ENCODE measurements around the gene SCCPDH. TPM values are rescaled to one million over a fixed set of nuclear protein-coding genes. Genes with fewer than 3 reads are reported as not detected.

SCCPDH gene
- total and polyA plus RNA-seq, 2 experiments from 2014 or later = 44.2 to 44.8 TPM

DNA sequence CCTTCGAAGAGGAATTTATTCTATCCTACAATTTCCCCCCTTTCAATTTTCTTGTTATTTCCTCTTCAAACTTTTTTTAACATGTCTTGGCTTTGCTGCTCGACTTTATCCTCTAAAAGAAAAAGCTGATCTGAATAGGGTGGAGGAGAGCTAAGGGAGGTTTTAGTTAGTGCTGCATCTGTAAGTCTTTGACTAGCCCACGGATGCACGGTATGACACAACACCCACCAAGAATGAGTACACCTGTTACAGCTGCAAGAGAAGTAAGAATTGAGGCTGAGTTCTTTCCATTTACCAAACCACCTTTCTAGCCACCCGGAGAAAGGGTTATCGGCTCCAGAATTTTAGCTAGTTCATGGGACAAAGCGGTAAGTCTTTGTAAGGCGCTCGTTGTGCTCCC, 23.8 kb downstream of the SCCPDH start:
- Histone ChIP-seq H3K9me3 (ENCODE audit: low read depth) (no peaks in the 10 kb centered on the region), H3K4me3 (no peak overlapping the region), H3K27ac (no peak overlapping the region), H2AFZ (no peak overlapping the region), H3K4me1 (ENCODE audit: insufficient read depth) (no peaks in the 10 kb centered on the region), H3K27me3 (no peaks in the 10 kb centered on the region), H4K20me1 (ENCODE audit: insufficient read depth, poor library complexity, severe bottlenecking) (no peaks in the 10 kb centered on the region), H3K36me3 (replicated peaks; ENCODE audit: insufficient read depth, low read depth) (no peaks in the 10 kb centered on the region), H3K79me2 (no peaks in the 10 kb centered on the region), H3K4me2 (no peak overlapping the region), H3K9me2 (replicated peaks; ENCODE audit: insufficient read depth) (no peaks in the 10 kb centered on the region)
- TF ChIP-seq, protein P1, sequence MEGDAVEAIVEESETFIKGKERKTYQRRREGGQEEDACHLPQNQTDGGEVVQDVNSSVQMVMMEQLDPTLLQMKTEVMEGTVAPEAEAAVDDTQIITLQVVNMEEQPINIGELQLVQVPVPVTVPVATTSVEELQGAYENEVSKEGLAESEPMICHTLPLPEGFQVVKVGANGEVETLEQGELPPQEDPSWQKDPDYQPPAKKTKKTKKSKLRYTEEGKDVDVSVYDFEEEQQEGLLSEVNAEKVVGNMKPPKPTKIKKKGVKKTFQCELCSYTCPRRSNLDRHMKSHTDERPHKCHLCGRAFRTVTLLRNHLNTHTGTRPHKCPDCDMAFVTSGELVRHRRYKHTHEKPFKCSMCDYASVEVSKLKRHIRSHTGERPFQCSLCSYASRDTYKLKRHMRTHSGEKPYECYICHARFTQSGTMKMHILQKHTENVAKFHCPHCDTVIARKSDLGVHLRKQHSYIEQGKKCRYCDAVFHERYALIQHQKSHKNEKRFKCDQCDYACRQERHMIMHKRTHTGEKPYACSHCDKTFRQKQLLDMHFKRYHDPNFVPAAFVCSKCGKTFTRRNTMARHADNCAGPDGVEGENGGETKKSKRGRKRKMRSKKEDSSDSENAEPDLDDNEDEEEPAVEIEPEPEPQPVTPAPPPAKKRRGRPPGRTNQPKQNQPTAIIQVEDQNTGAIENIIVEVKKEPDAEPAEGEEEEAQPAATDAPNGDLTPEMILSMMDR (IDR thresholded peaks at IDR 0.05; ENCODE audit: poor library complexity) = no peak
- TF ChIP-seq EZH2phosphoT487 (IDR thresholded peaks at IDR 0.05; ENCODE audit: low read depth, severe bottlenecking, unreplicated experiment) = no peak
- TF ChIP-seq EZH2 (IDR thresholded peaks at IDR 0.05; ENCODE audit: borderline replicate concordance) = no peak
- DNase-seq (ENCODE audit: low spot score) = no peak
- WGBS (ENCODE audit: low lambda C conversion rate, missing lambda C conversion rate) = 94% methylated on average over 9 of the region's 9 CpGs

- no peaks in the 10 kb centered on the region for H3K36me3 ChIP-seq (replicated peaks; ENCODE audit: insufficient read depth, low read depth)
- no peak for TF ChIP-seq EZH2 (IDR thresholded peaks at IDR 0.05; ENCODE audit: borderline replicate concordance)
- TF ChIP-seq, protein P1 (IDR thresholded peaks at IDR 0.05; ENCODE audit: poor library complexity) = no peak
- no peak for TF ChIP-seq EZH2phosphoT487 (IDR thresholded peaks at IDR 0.05; ENCODE audit: low read depth, severe bottlenecking, unreplicated experiment)
- whole genome bisulfite sequencing (ENCODE audit: low lambda C conversion rate, missing lambda C conversion rate) = 80% methylated on average over 12 of the region's 12 CpGs
- no peak overlapping the region for H2AFZ ChIP-seq
- H3K4me2 ChIP-seq = no peak overlapping the region
- H3K4me1 ChIP-seq (ENCODE audit: insufficient read depth) = no peaks in the 10 kb centered on the region
- H4K20me1 ChIP-seq (ENCODE audit: insufficient read depth, poor library complexity, severe bottlenecking) = no peaks in the 10 kb centered on the region
- no peak overlapping the region for H3K27ac ChIP-seq
- H3K79me2 ChIP-seq = no peaks in the 10 kb centered on the region
- H3K4me3 ChIP-seq = no peak overlapping the region
- no peaks in the 10 kb centered on the region for H3K27me3 ChIP-seq
- no peaks in the 10 kb centered on the region for H3K9me2 ChIP-seq (replicated peaks; ENCODE audit: insufficient read depth)
- H3K9me3 ChIP-seq (ENCODE audit: low read depth) = no peaks in the 10 kb centered on the region
- DNase-seq (ENCODE audit: low spot score) = peak; percentile 15
These were observed 24.7 kb downstream of the SCCPDH start for GRCh38 chr1:246748867-246749266.

DNA sequence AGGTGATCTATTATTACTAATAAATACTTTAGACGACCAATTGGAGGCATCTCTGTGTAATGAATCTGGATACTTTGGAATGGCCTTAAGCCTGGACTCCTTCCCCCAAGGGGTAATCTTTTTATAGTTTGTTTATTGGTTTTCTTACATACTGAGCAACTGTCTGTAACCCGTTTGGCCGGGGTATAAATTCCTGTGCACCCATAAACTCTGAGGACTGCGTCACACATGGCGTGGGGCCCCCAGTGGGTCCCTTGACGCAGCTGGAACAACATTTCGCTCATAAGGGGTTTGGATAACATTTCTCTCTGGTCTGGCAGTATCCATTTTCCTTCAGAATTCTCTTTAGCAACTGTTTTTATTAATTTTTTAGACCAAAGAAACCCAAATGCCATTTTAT, 26.5 kb downstream of the SCCPDH start:
- H2AFZ ChIP-seq = no peak overlapping the region
- peak overlapping the region; percentile 31 for H3K27ac ChIP-seq
- H3K27me3 ChIP-seq = no peaks in the 10 kb centered on the region
- no peaks in the 10 kb centered on the region for H3K36me3 ChIP-seq (replicated peaks; ENCODE audit: insufficient read depth, low read depth)
- TF ChIP-seq EZH2phosphoT487 (IDR thresholded peaks at IDR 0.05; ENCODE audit: low read depth, severe bottlenecking, unreplicated experiment) (no peak), EZH2 (IDR thresholded peaks at IDR 0.05; ENCODE audit: borderline replicate concordance) (no peak)
- TF ChIP-seq, protein P1 (IDR thresholded peaks at IDR 0.05; ENCODE audit: poor library complexity) = no peak
- 51% methylated on average over 7 of the region's 7 CpGs for WGBS (ENCODE audit: low lambda C conversion rate, missing lambda C conversion rate)
- no peaks in the 10 kb centered on the region for H3K9me3 ChIP-seq (ENCODE audit: low read depth)
- DNase-seq (ENCODE audit: low spot score) = peak; percentile 42
- H3K4me2 ChIP-seq = no peak overlapping the region
- H3K9me2 ChIP-seq (replicated peaks; ENCODE audit: insufficient read depth) = no peaks in the 10 kb centered on the region
- no peaks in the 10 kb centered on the region for H4K20me1 ChIP-seq (ENCODE audit: insufficient read depth, poor library complexity, severe bottlenecking)
- H3K4me3 ChIP-seq = no peak overlapping the region
- H3K79me2 ChIP-seq = no peaks in the 10 kb centered on the region
- no peaks in the 10 kb centered on the region for H3K4me1 ChIP-seq (ENCODE audit: insufficient read depth)

Measured in hepatocyte (in vitro differentiated cells).